HG03103 (cell line): ENCODE results near the gene MRTFB.
"Not testable (repeated sequence)": the region's sequence is repeated elsewhere in the genome, so short reads cannot be mapped to it uniquely, and the experiment has no call there.

Experiments
- ATAC-seq: cut with Tn5 transposase; IDR thresholded peaks from one replicate; pipeline ENCODE4 v1.9.1; 2021; ENCODE audit warnings: low read depth; ENCODE audit not compliant: unreplicated experiment

MRTFB gene

GRCh38 chr16:14180481-14180944 lies 109.4 kb downstream of the MRTFB start:
- ATAC-seq = no peak

DNA sequence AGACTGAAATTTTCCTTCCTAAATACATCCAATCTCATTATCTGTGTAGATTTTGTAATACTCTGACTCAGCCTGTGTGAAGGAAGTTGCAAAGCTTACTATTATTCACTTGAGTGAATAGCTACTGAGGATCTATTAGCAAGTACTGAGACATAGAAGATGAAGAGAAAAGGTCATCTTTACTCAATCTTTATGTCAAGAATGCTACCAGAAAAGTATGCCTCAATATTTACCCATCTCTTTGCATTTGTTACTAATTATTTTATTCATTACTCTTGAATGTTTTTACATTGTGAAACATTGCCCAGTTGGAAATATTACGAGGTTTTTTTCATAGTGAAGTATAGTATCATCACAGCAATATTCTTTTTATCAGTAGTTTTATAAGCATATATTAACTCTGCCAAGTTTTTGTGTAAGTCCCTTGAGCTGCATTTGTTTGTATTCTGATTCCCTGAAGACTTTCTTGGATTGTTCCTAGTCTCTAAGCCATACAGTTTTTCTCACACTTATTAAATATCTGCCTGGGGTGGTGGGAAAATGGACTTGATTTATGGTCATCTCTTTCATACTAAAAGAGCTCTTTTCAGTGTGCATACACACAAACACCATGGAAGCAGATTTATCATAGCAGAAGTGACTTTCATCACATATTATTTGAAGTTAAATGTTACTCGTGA lies 110.4 kb downstream of the MRTFB start:
- ATAC-seq = no peak

- ATAC-seq = no peak
These were observed 111.9 kb downstream of the MRTFB start for GRCh38 chr16:14182999-14183398.

DNA sequence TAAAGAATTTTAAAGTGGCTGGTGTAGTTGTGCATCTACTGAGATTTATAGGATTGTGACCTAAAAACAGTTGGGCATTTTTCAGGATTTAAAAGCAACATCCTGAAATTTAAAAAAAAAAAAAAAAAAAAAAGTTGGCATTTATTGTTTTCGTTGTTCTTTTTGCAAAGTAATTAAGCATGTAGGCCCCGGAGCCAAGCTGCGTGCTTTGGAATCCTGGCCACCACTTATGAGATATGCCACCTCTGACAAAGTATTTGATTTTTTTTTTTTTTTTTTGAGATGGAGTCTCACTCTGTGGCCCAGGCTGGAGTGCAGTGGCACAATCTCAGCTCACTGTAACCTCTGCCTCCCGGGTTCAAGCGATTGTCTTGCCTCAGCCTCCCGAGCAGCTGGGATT lies 112.8 kb downstream of the MRTFB start:
- ATAC-seq = not testable (repeated sequence)

DNA sequence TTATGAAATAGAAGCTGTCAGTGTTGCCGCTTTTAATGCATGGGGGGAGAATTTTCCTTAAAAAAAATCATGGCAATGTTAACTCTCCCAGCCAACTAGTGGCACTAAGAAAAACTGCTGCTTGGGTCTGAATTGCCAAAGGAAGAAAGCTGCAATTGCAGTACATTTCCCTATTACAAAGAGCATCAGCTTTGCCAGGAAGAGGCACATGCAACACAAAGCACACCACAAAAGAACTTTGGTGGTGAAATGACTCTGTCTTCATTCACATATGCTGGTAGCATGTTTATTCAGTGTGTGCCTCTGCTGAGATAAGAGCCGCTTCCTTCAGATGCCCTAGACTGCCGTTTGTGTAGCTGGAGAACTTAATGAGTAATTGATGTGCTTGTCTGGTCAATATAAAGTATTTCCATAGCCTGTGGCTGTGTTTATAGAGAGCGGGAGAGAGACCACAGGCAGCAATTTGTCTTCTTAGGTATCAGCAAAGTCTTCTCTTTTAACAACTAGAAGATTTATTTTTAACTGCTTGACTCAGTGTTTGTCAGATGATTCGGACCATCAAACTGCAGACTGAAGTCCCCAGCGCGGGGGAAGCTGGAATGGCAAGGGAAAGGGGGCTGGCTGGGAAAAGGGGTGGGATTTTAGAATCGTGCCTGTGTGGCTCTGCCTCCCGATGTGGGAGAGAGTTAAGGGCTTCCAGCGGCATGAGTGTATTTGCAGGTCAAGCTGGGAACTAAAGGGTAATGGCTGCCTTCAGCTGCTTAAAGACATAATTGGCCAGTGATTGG lies 115.1 kb downstream of the MRTFB start:
- ATAC-seq = no peak

GRCh38 chr16:14186795-14187221 lies 115.7 kb downstream of the MRTFB start:
- no peak for ATAC-seq

DNA sequence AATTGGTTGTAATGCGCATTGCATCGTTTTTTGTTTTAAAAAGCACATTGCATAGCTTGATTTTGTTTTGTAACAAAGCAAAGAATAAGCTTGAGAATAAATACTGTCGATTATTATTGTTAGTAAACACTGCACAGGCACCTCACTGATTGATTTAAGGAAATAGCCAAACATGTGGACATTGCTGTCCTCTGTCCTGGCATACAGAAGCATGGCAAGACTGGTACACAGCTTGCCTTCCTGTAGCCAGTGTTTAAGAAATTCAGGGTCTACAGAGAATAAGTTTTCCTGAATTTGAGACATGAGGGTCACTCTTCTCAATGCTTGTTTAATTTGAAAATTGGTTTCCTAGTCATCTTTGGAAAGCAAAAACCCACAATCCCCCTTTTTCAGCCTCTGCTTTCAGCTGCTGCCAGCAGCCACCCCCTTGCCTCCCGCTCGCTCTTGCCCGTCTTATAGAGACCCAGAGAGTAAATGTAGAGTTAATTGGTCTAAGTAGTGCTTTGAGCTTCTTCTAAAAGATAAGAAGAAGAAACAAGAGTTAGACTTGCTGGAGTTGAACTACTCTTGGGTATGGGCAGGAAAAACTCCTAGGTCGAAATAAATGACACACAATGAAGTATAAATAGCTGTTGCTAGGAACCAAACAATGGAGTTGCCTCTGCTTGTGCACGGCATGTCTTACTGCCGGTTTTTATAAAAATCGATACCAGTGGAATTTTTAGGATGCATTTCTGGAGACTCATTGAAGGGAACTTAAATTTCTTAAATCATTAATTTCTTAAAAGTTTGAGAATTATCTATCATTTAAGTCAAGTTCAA lies 116.6 kb downstream of the MRTFB start:
- ATAC-seq = no peak

- peak; percentile 94 for ATAC-seq
These were observed 122.3 kb downstream of the MRTFB start for GRCh38 chr16:14193316-14193871.

- no peak for ATAC-seq
These were observed 123.6 kb downstream of the MRTFB start for GRCh38 chr16:14194721-14195120.

- no peak for ATAC-seq
These were observed 124.9 kb downstream of the MRTFB start for GRCh38 chr16:14196011-14196410.

GRCh38 chr16:14196539-14196938 lies 125.4 kb downstream of the MRTFB start:
- ATAC-seq = no peak

DNA sequence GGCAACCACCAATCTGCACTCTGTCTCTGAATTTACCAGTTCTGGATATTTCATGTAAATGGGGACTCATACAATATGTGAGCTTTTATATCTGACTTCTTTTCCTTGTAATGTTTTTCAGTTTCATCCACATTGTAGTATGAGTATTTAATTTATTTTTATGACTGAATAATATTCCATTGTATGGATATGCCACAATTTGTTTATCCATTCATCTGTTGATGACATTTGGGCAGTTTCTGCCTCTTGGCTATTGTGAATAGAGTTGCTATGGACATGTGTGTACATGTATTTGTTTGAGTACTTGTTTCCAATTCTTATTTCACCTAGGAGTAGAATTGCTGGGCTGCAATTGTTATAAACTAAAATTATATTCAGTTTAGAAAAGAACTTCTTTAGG lies 126.9 kb downstream of the MRTFB start:
- ATAC-seq = no peak

- no peak for ATAC-seq
These were observed 127.5 kb downstream of the MRTFB start for GRCh38 chr16:14198572-14198971.

- ATAC-seq = no peak
These were observed 128.1 kb downstream of the MRTFB start for GRCh38 chr16:14199199-14199598.

GRCh38 chr16:14199624-14200023 lies 128.5 kb downstream of the MRTFB start:
- no peak for ATAC-seq

- no peak for ATAC-seq
These were observed 131.0 kb downstream of the MRTFB start for GRCh38 chr16:14202095-14202494.

DNA sequence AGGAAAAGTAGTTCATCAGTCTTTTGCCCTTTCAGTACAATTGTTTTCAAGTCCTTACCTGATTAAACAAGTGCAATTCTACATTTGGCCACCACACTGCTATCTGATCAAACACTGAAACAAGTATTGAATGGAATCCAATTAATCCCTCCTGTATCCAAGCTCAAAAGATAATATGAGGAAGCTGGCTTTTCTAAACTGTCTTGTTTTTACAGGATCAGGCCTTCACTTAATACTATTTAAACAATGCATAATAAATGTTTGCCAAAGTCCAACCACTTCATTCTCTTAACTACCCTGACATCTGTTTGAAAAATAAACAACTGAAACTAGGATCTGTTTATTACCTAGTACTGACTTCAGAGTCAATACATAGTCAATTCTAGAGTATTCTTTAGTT lies 131.6 kb downstream of the MRTFB start:
- no peak for ATAC-seq

DNA sequence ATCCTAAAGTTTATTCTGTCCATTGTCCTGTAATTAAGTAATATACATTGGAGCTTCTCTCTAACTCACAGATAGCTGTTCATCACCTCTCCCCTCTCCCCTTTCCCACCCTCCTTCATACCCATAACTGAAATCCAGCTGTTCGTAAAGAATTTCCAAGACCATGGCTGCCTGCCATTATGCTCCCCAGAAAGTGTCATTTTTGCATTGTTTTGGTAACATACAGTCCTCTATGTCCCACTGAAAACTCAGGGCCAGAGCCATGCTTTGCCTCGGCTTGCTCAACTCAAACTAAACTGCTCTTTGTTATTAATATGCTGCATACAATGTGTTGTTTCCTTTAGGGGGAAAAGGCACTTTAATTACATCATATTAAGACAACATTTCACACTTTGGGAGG lies 132.0 kb downstream of the MRTFB start:
- no peak for ATAC-seq

DNA sequence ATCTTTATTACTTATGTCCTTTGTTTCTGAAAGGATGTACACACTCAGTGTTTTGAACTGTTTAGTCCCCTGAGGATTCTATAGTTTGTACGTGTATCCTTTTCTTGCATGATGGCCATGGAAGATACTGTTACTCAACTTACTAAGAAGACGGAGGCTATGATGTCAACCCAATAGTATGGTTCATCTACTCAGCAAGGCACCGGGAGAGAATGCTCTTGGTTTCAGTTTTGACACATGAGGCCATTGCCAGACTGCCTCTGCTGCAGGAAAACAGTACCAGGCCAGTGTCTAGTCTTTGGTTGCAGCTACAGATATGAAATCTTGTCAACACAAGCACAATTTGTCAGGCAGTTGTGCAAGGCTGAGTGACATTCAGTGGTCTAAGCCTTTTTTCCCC lies 134.5 kb downstream of the MRTFB start:
- ATAC-seq = no peak

DNA sequence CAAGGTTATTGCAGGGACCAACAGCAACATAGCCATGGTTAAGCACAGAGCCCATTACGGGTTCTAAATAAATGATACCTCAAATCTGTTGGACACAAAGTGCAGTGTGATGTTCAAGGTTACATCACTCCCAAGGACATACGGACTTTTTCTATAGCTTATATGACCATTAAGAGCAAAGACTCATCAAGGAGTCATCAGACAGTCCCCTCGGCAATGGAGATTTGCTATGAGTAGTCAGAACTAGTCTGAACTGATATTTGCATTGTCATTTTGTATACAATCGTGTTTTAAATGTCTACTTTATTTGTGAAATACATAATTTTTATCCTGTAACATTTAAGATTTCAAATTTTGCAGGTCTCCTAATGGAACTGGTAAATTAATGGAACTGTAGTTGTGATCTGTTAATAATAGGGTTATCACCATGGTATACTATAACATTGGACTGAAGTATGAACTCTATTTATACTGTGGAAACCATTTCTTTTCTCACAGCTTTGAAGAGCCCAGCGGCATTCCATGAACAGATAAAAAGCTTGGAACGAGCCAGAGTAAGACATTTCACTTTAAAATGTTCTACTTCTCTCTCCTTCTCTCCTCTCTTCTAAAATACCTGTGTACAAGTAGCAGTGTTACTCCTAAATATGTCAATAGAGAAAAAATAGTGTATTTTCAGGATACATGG lies 140.9 kb downstream of the MRTFB start:
- no peak for ATAC-seq
